ENCODE measurements around the gene GRN.

- TF ChIP-seq TCF7L2 (IDR thresholded peaks at IDR 0.05; ENCODE audit: borderline replicate concordance, extremely low read depth, insufficient read depth, insufficient read length) (no peak), EZH2 (IDR thresholded peaks at IDR 0.05) (no peak), POLR2A (IDR thresholded peaks at IDR 0.05; ENCODE audit: borderline replicate concordance, extremely low read depth, insufficient read depth, insufficient read length) (no peak), EGR1 (IDR thresholded peaks at IDR 0.05; ENCODE audit: low read depth) (no peak), CTCF (IDR thresholded peaks at IDR 0.05 in 2 of 3, conservative IDR thresholded peaks at IDR 0.05 in 1 of 3; ENCODE audit: borderline replicate concordance in 1 of 3, insufficient read depth in 1 of 3, low read depth in 2 of 3, low read length in 2 of 3) (no peak), POLR2AphosphoS5 (IDR thresholded peaks at IDR 0.05; ENCODE audit: low read depth, low read length) (no peak), YY1 (IDR thresholded peaks at IDR 0.05; ENCODE audit: extremely low read depth, insufficient replicate concordance, low read depth, low read length) (no peak), ELF1 (IDR thresholded peaks at IDR 0.05; ENCODE audit: borderline replicate concordance, low read depth) (no peak), ATF3 (IDR thresholded peaks at IDR 0.05) (no peak)
Observed at GRCh38 chr17:44360826-44361225, 15.7 kb downstream of the GRN start.

All from HCT116 (cell line).